Stomach (tissue), 9 donors: ENCODE data around the gene TEAD3. TPM values are rescaled to one million over a fixed set of nuclear protein-coding genes. Genes with fewer than 3 reads are reported as not detected.
"Not testable (repeated sequence)": the region's sequence is repeated elsewhere in the genome, so short reads cannot be mapped to it uniquely, and the experiment has no call there.

Experiments
- DNase-seq, 2 donors: peaks; one replicate each; pipeline versions ENCODE4 v3.0.0 to v3.0.0-alpha.2; 2013 to 2019
- H3K27ac ChIP-seq, 5 donors: fragments of 200-600 bp in 4 of 5; sonication (generic) in 4 of 5; one replicate each; pipeline ENCODE4 v1.5.1; 2013 to 2019; ENCODE audit warnings: mild to moderate bottlenecking in 1 of 5, moderate library complexity in 1 of 5
- H3K27me3 ChIP-seq, 3 donors: fragments of 200-600 bp; sonication (generic); one replicate each; pipeline ENCODE4 v1.5.1; 2017 to 2019; ENCODE audit warnings: mixed run types in 1 of 3
- H3K36me3 ChIP-seq, 4 donors: fragments of 200-600 bp; sonication (generic); 1 replicate in 3 of 4; 2 replicates in 1 of 4; pipeline ENCODE4 v1.5.1; 2016 to 2019
- H3K4me1 ChIP-seq, 4 donors: fragments of 200-600 bp; sonication (generic); one replicate each; pipeline ENCODE4 v1.5.1; 2016 to 2019
- H3K4me3 ChIP-seq, 4 donors: fragments of 200-600 bp; sonication (generic) in 3 of 4; one replicate each; pipeline ENCODE4 v1.5.1; 2016 to 2019; ENCODE audit warnings: mild to moderate bottlenecking in 1 of 4
- H3K9me3 ChIP-seq, 4 donors: fragments of 200-600 bp; sonication (generic); one replicate each; pipeline ENCODE4 v1.5.1; 2016 to 2019
- CTCF ChIP-seq, 7 experiments: fragments of 450-650 bp in 4 of 7; fragments of 200-600 bp in 3 of 7; sonication (generic) in 3 of 7; IDR thresholded peaks; one replicate each; pipeline ENCODE4 v1.5.1; 2016 to 2019; ENCODE audit warnings: antibody characterized with exemption in 7 of 7, control low read depth in 2 of 7, mild to moderate bottlenecking in 1 of 7
- EP300 ChIP-seq: sonication (generic); formaldehyde crosslinking; IDR thresholded peaks from one replicate; pipeline ENCODE4 v1.6.1; 2017; ENCODE audit warnings: antibody characterized with exemption
- POLR2A ChIP-seq, 4 donors: fragments of 450-650 bp; IDR thresholded peaks; one replicate each; pipeline ENCODE4 v1.6.1; 2016; ENCODE audit warnings: antibody characterized with exemption in 4 of 4, control low read depth in 2 of 4, mild to moderate bottlenecking in 1 of 4, moderate library complexity in 1 of 4
- POLR2AphosphoS5 ChIP-seq, 3 donors: sonication (generic); formaldehyde crosslinking; IDR thresholded peaks; one replicate each; pipeline ENCODE4 v1.6.1; 2016; ENCODE audit warnings: antibody characterized with exemption in 3 of 3
- WGBS, 5 donors: extraction: QIAGEN DNeasy Blood & Tissue Kit in 3 of 5; methylation state at CpG; one replicate each; pipeline versions ENCODE4 v1.1.5 to v1.1.7; 2013 to 2018; 5-methylcytosine and 5-hydroxymethylcytosine counted together
- intact Hi-C: fragments of 100-400 bp; cut with DNase I; formaldehyde crosslinking; loops from one replicate; pipeline ENCODE4 v1.15.1; 2023; ENCODE audit warnings: low total_unique reads
- polyA plus RNA-seq, 3 donors: library from polyadenylated mRNA; stranded (reverse); fragments of 200-250 nt; gene quantifications; one replicate each; pipeline ENCODE4 v1.2.3, GENCODE V29; 2013
- total RNA-seq, 5 donors: library from RNA; depleted of rRNA; stranded (reverse); fragments of >200 nt; gene quantifications; one replicate each; pipeline versions ENCODE4 v1.1.0 to v1.2.3, GENCODE V29; 2014 to 2016
- donor health status: healthy with polysubstance abuse.
- donor health status: Bipolar disorder and iron deficiency.
- donor health status: healthy.

TEAD3 gene
- total and polyA plus RNA-seq, 8 donors = 13.0 to 49.1 (median 18.9) TPM

GRCh38 chr6:35442693-35443092, 54.2 kb downstream of the TEAD3 start:
- Histone ChIP-seq H3K9me3 (no peaks in the 10 kb centered on the region), H3K4me3 (no peak overlapping the region), H3K27me3 (no peaks in the 10 kb centered on the region), H3K36me3 (no peaks in the 10 kb centered on the region), H3K27ac (no peak overlapping the region), H3K4me1 (no peaks in the 10 kb centered on the region)
- 82 to 89% (median 85%) methylated on average over 5 of the region's 5 CpGs for WGBS, 5 donors
- no peak for TF ChIP-seq CTCF (IDR thresholded peaks at IDR 0.05)
- no peak for TF ChIP-seq POLR2A (IDR thresholded peaks at IDR 0.05)
- no peak for TF ChIP-seq EP300
- TF ChIP-seq POLR2AphosphoS5 (IDR thresholded peaks at IDR 0.05) = no peak
- intact Hi-C loops = no loop called here
- no peak for DNase-seq

- intact Hi-C loops = no loop called here
Observed at GRCh38 chr6:35441642-35442041, 55.2 kb downstream of the TEAD3 start.

GRCh38 chr6:35441205-35441604, 55.7 kb downstream of the TEAD3 start:
- H3K4me3 ChIP-seq = no peak overlapping the region
- intact Hi-C loops = no loop called here
- no peaks in the 10 kb centered on the region for H3K4me1 ChIP-seq
- no peaks in the 10 kb centered on the region for H3K36me3 ChIP-seq
- no peak for TF ChIP-seq CTCF (IDR thresholded peaks at IDR 0.05)
- no peak for TF ChIP-seq POLR2A (IDR thresholded peaks at IDR 0.05)
- TF ChIP-seq EP300 = no peak
- no peak for TF ChIP-seq POLR2AphosphoS5 (IDR thresholded peaks at IDR 0.05)
- WGBS, 5 donors = 84 to 94% (median 92%) methylated on average over 3 of the region's 3 CpGs
- no peaks in the 10 kb centered on the region for H3K9me3 ChIP-seq
- DNase-seq = no peak
- H3K27me3 ChIP-seq = no peaks in the 10 kb centered on the region
- H3K27ac ChIP-seq = no peak overlapping the region

More at GRCh38 chr6:35441642-35442041, 55.2 kb downstream of the TEAD3 start:
- WGBS, 5 donors = 87 to 95% (median 93%) methylated on average over 4 of the region's 4 CpGs
- no peak overlapping the region for H3K27ac ChIP-seq
- no peaks in the 10 kb centered on the region for H3K36me3 ChIP-seq
- no peak overlapping the region for H3K4me3 ChIP-seq
- TF ChIP-seq CTCF (IDR thresholded peaks at IDR 0.05) (no peak), POLR2A (IDR thresholded peaks at IDR 0.05) (no peak), POLR2AphosphoS5 (IDR thresholded peaks at IDR 0.05) (no peak), EP300 (no peak)
- no peaks in the 10 kb centered on the region for H3K9me3 ChIP-seq
- no peak for DNase-seq
- no peaks in the 10 kb centered on the region for H3K4me1 ChIP-seq
- H3K27me3 ChIP-seq = no peaks in the 10 kb centered on the region

- no peaks in the 10 kb centered on the region for H3K36me3 ChIP-seq
- peaks cover 0 to 5% (median 0%) of the 10 kb centered on the region in 4 donors for H3K4me1 ChIP-seq
- TF ChIP-seq POLR2AphosphoS5 (IDR thresholded peaks at IDR 0.05) (no peak), EP300 (no peak), CTCF (IDR thresholded peaks at IDR 0.05) (no peak), POLR2A (IDR thresholded peaks at IDR 0.05) (no peak)
- no peak overlapping the region for H3K27ac ChIP-seq
- DNase-seq = no peak
- 41 to 52% (median 44%) methylated on average over 3 of the region's 3 CpGs for WGBS, 5 donors
- H3K9me3 ChIP-seq = no peaks in the 10 kb centered on the region
- no peaks in the 10 kb centered on the region for H3K27me3 ChIP-seq
- H3K4me3 ChIP-seq = no peak overlapping the region
- intact Hi-C loops = no loop called here
Observed at GRCh38 chr6:35439308-35439707, 57.6 kb downstream of the TEAD3 start.

- WGBS, 5 donors = 86 to 93% (median 89%) methylated on average over 7 of the region's 7 CpGs
- DNase-seq, H3K4me1 ChIP-seq, intact Hi-C loops, H3K27ac ChIP-seq, H3K4me3 ChIP-seq, H3K36me3 ChIP-seq, H3K9me3 ChIP-seq, H3K27me3 ChIP-seq: not testable (repeated sequence)
Observed at GRCh38 chr6:35438378-35439065, 58.4 kb downstream of the TEAD3 start.
